ENCODE results near the gene RNF213.
A peak's percentile ranks its signal among the peaks of the same experiment; 100 is the strongest.

Gene RNF213

GRCh38 chr17:80423536-80424225, 163.0 kb downstream of the RNF213 start:
- DNase-seq = no peak

- no peak for DNase-seq
Measured at GRCh38 chr17:80424261-80424660, 163.6 kb downstream of the RNF213 start.

GRCh38 chr17:80424878-80425765, 164.5 kb downstream of the RNF213 start:
- DNase-seq = no peak

- no peak for DNase-seq
Measured at GRCh38 chr17:80425835-80426426, 165.3 kb downstream of the RNF213 start.

- peak; percentile 90 for DNase-seq
Measured at GRCh38 chr17:80426671-80427326, 166.1 kb downstream of the RNF213 start.

GRCh38 chr17:80427366-80428282, 167.0 kb downstream of the RNF213 start:
- no peak for DNase-seq

GRCh38 chr17:80428363-80428762, 167.7 kb downstream of the RNF213 start:
- no peak for DNase-seq

- DNase-seq = no peak
Measured at GRCh38 chr17:80428796-80429195, 168.1 kb downstream of the RNF213 start.

- DNase-seq = no peak
Measured at GRCh38 chr17:80429356-80430275, 169.0 kb downstream of the RNF213 start.

- no peak for DNase-seq
Measured at GRCh38 chr17:80430446-80431245, 170.0 kb downstream of the RNF213 start.

- no peak for DNase-seq
Measured at GRCh38 chr17:80431246-80432195, 170.9 kb downstream of the RNF213 start.

- no peak for DNase-seq
Measured at GRCh38 chr17:80432350-80432955, 171.8 kb downstream of the RNF213 start.

GRCh38 chr17:80432961-80433550, 172.4 kb downstream of the RNF213 start:
- no peak for DNase-seq

- no peak for DNase-seq
Measured at GRCh38 chr17:80433916-80434666, 173.4 kb downstream of the RNF213 start.

- no peak for DNase-seq
Measured at GRCh38 chr17:80437532-80437931, 176.9 kb downstream of the RNF213 start.

GRCh38 chr17:80438806-80439205, 178.2 kb downstream of the RNF213 start:
- DNase-seq = no peak

- DNase-seq = no peak
Measured at GRCh38 chr17:80439499-80439898, 178.8 kb downstream of the RNF213 start.
